OCI-LY1 (cell line): ENCODE data around the gene BMP4.

ENCODE experiments used
- EZH2 ChIP-seq: fragments of 200-600 bp; sonication (generic), shearing (Covaris generic); IDR thresholded peaks from 2 replicates; pipeline ENCODE4 v1.8.0; 2017; ENCODE audit warnings: borderline replicate concordance, mixed run types, mild to moderate bottlenecking, antibody characterized with exemption, low read length, moderate library complexity, mixed read lengths
- TF ChIP-seq, protein P1 (sequence below): fragments of 200-600 bp; sonication (generic), shearing (Covaris generic); IDR thresholded peaks from 2 replicates; pipeline ENCODE4 v1.5.1; 2017; ENCODE audit warnings: mild to moderate bottlenecking, antibody characterized with exemption, low read length, moderate library complexity, mixed read lengths

DNA sequence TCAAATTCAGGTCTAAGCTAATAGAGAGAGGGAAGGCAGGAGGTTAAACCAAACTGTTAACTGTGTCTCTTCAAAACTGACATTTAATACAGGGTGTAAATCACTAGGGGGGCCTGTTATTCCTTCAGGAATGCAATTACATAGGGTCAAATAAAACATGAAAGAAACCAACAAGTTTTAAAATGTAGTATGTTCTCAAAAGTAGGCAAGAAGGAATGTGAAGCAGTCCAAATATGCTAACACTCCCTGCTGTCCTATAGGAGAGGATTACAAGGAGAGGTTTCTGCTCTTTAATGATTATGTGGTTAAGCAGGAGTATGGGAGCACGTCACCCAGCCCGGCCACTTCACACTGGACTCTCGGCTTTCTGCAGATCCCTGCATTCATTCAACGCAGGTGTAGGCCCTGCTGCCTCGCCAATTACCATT is 42.5 kb upstream of the BMP4 start:
- TF ChIP-seq, protein P1, sequence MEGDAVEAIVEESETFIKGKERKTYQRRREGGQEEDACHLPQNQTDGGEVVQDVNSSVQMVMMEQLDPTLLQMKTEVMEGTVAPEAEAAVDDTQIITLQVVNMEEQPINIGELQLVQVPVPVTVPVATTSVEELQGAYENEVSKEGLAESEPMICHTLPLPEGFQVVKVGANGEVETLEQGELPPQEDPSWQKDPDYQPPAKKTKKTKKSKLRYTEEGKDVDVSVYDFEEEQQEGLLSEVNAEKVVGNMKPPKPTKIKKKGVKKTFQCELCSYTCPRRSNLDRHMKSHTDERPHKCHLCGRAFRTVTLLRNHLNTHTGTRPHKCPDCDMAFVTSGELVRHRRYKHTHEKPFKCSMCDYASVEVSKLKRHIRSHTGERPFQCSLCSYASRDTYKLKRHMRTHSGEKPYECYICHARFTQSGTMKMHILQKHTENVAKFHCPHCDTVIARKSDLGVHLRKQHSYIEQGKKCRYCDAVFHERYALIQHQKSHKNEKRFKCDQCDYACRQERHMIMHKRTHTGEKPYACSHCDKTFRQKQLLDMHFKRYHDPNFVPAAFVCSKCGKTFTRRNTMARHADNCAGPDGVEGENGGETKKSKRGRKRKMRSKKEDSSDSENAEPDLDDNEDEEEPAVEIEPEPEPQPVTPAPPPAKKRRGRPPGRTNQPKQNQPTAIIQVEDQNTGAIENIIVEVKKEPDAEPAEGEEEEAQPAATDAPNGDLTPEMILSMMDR: no peak
- no peak for TF ChIP-seq EZH2
